Measurements from ENCODE around the gene ZNF777. TPM values are rescaled to one million over a fixed set of nuclear protein-coding genes. Genes with fewer than 3 reads are reported as not detected.

The ZNF777 gene
- total and polyA plus RNA-seq, 2 experiments from 2014 or later: 5.6 to 14.8 TPM

DNA sequence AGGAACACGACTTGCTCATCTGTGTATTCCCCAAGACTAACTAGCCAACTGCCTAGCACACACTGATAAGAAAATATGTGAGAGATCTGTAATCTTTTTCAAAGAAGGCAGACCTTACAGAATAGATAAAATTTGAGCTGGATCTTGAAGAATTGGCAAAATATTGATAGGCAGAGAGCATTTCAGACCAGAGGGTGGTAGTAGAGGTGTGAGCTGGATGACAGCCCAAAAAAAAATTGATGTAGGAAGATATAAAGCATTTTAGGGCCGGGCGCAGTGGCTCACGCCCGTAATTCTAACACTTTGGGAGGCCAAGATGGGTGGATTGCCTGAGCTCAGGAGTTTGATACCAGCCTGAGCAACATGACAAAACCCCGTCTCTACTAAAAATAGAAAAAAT, 37.9 kb upstream of the ZNF777 start:
- H3K9me2 ChIP-seq (replicated peaks; ENCODE audit: insufficient read depth): no peaks in the 10 kb centered on the region
- TF ChIP-seq, protein P1, sequence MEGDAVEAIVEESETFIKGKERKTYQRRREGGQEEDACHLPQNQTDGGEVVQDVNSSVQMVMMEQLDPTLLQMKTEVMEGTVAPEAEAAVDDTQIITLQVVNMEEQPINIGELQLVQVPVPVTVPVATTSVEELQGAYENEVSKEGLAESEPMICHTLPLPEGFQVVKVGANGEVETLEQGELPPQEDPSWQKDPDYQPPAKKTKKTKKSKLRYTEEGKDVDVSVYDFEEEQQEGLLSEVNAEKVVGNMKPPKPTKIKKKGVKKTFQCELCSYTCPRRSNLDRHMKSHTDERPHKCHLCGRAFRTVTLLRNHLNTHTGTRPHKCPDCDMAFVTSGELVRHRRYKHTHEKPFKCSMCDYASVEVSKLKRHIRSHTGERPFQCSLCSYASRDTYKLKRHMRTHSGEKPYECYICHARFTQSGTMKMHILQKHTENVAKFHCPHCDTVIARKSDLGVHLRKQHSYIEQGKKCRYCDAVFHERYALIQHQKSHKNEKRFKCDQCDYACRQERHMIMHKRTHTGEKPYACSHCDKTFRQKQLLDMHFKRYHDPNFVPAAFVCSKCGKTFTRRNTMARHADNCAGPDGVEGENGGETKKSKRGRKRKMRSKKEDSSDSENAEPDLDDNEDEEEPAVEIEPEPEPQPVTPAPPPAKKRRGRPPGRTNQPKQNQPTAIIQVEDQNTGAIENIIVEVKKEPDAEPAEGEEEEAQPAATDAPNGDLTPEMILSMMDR (IDR thresholded peaks at IDR 0.05; ENCODE audit: poor library complexity): no peak
- TF ChIP-seq EZH2 (IDR thresholded peaks at IDR 0.05; ENCODE audit: borderline replicate concordance) (no peak), EZH2phosphoT487 (IDR thresholded peaks at IDR 0.05; ENCODE audit: low read depth, severe bottlenecking, unreplicated experiment) (no peak)
- WGBS (ENCODE audit: low lambda C conversion rate, missing lambda C conversion rate): 87% methylated on average over 6 of the region's 6 CpGs

DNA sequence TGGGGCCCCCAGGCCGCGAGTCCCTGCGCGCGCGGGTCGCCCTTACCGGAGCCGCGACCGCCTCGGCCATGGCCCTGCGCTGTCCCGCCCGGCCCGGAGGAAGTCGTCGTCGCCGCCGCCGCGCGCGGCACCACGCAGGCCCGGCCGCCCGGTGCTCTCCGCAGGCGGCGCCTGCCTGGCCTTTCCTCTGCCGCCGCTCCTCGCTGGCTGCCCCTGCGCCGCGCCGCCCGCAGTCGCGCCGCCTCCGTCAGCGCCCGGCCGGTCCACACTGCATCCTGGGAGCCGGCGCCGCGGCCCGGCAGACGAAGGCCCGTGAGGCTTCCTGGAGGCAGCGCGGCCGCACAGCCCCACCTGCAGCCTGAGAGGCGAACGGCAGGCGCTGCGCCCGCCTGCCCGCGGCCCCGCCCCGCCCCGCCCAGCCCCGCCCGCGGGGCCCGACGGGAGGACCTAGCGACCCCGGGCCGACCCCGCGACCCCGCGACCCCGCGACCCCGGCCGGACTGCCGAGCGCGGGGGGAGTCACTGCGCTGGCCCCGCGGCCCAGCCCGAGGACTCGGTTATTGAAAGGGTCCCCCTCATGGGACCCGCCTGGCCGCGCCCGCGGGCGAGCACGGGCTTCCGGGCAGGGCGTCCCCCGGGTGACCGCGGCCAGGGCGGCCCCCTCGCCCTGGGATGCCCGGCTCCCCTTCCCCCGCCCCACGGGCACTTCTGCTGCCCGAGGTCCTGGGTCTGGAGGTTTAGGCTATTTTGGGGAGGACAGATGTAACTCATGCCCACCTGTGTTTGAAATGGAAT, 36.8 kb upstream of the ZNF777 start, which contains the start of gene ZNF746:
ZNF746 (minus strand) TSS at position 343 of the 795 bp plus-strand sequence; CDS start at position 70, 273 bp downstream.
- peaks cover 4% of the 10 kb centered on the region for H3K27me3 ChIP-seq
- H3K9me3 ChIP-seq (ENCODE audit: low read depth): no peaks in the 10 kb centered on the region
- TF ChIP-seq EZH2 (IDR thresholded peaks at IDR 0.05; ENCODE audit: borderline replicate concordance): no peak
- TF ChIP-seq, protein P1 (IDR thresholded peaks at IDR 0.05; ENCODE audit: poor library complexity): peak; percentile 51
- peak within 1 kb of the TSS; percentile 88 for H3K27ac ChIP-seq
- peak within 1 kb of the TSS; percentile 96 for H2AFZ ChIP-seq
- peaks cover 26% of the 10 kb centered on the region for H3K79me2 ChIP-seq
- peaks cover 13% of the 10 kb centered on the region for H3K4me1 ChIP-seq (ENCODE audit: insufficient read depth)
- WGBS (ENCODE audit: low lambda C conversion rate, missing lambda C conversion rate): 2% methylated on average over 16 of the region's 109 CpGs
- H3K9me2 ChIP-seq (replicated peaks; ENCODE audit: insufficient read depth): no peaks in the 10 kb centered on the region
- H3K4me3 ChIP-seq: peak within 1 kb of the TSS; percentile 96
- H3K4me2 ChIP-seq: peak within 1 kb of the TSS; percentile 99
- DNase-seq (ENCODE audit: low spot score): peak; percentile 95
- H3K36me3 ChIP-seq (replicated peaks; ENCODE audit: insufficient read depth, low read depth): no peaks in the 10 kb centered on the region
- H4K20me1 ChIP-seq (ENCODE audit: insufficient read depth, poor library complexity, severe bottlenecking): peaks cover 17% of the 10 kb centered on the region

More for the DNA sequence above, 37.9 kb upstream of the ZNF777 start:
- Histone ChIP-seq H3K4me3 (no peak overlapping the region), H3K79me2 (peaks cover 26% of the 10 kb centered on the region), H3K4me2 (no peak overlapping the region), H3K36me3 (replicated peaks; ENCODE audit: insufficient read depth, low read depth) (no peaks in the 10 kb centered on the region), H2AFZ (no peak overlapping the region), H3K9me3 (ENCODE audit: low read depth) (no peaks in the 10 kb centered on the region), H4K20me1 (ENCODE audit: insufficient read depth, poor library complexity, severe bottlenecking) (peaks cover 17% of the 10 kb centered on the region), H3K27me3 (peaks cover 4% of the 10 kb centered on the region), H3K4me1 (ENCODE audit: insufficient read depth) (peaks cover 18% of the 10 kb centered on the region), H3K27ac (no peak overlapping the region)
- DNase-seq (ENCODE audit: low spot score): no peak

DNA sequence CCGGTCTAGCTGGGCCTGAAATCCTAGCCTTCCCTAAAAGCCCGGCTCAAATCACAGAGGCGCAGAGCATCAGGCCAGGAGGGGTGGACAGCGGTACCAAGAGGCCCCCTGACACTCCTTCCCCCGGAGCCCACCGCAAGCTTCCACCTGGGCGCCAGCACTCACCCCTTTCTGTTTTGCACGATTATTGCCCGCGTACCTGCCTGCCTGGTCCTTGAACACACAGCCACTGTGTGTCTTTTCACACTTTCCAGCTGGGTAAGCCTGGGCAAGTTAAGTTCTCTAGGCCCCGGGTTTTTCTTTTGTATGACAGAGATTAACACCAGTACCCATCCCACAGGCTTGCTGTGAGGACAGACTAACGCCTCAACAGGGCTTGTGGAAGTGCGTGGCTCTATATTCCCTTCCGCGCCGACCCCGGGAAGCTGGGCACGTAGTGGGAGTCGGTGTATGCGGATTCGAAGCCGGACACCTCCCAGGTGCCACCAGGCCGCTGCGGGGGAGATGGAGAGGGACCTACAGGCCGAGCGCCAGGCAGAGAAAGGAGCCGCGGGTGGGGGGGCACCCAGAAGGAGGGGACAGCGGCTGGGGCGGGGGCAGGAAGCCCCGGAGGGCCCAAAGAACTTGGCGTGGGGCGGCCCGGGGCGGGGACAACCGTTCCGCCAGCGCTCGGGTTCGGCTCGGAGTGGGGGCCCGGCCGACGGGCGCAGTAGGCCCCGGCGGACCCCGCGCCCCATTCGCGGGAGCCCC, 36.0 kb upstream of the ZNF777 start:
- peak overlapping the region; percentile 96 for H3K4me3 ChIP-seq
- H3K27ac ChIP-seq: peak overlapping the region; percentile 88
- no peak for TF ChIP-seq EZH2 (IDR thresholded peaks at IDR 0.05; ENCODE audit: borderline replicate concordance)
- TF ChIP-seq EZH2phosphoT487 (IDR thresholded peaks at IDR 0.05; ENCODE audit: low read depth, severe bottlenecking, unreplicated experiment): no peak
- TF ChIP-seq, protein P1 (IDR thresholded peaks at IDR 0.05; ENCODE audit: poor library complexity): no peak
- H3K36me3 ChIP-seq (replicated peaks; ENCODE audit: insufficient read depth, low read depth): no peaks in the 10 kb centered on the region
- H3K27me3 ChIP-seq: peaks cover 4% of the 10 kb centered on the region
- H2AFZ ChIP-seq: peak overlapping the region; percentile 78
- H3K4me2 ChIP-seq: peak overlapping the region; percentile 99
- WGBS (ENCODE audit: low lambda C conversion rate, missing lambda C conversion rate): 5% methylated on average over 27 of the region's 51 CpGs
- peak; percentile 65 for DNase-seq (ENCODE audit: low spot score)
- peaks cover 17% of the 10 kb centered on the region for H4K20me1 ChIP-seq (ENCODE audit: insufficient read depth, poor library complexity, severe bottlenecking)
- peaks cover 13% of the 10 kb centered on the region for H3K4me1 ChIP-seq (ENCODE audit: insufficient read depth)
- H3K9me3 ChIP-seq (ENCODE audit: low read depth): no peaks in the 10 kb centered on the region
- H3K9me2 ChIP-seq (replicated peaks; ENCODE audit: insufficient read depth): no peaks in the 10 kb centered on the region
- peaks cover 26% of the 10 kb centered on the region for H3K79me2 ChIP-seq
